Measurements from ENCODE around the gene ANKMY1.
"Not testable (repeated sequence)": the region's sequence is repeated elsewhere in the genome, so short reads cannot be mapped to it uniquely, and the experiment has no call there.

The ANKMY1 gene

GRCh38 chr2:240551288-240551687 lies 6.5 kb downstream of the ANKMY1 start:
- H3K9ac ChIP-seq (ENCODE audit: low read length), result no peak overlapping the region
- H3K4me3 ChIP-seq (ENCODE audit: low read length), result no peak overlapping the region
- H3K4me1 ChIP-seq (ENCODE audit: control insufficient read depth, low read depth, low read length), result no peaks in the 10 kb centered on the region
- no peaks in the 10 kb centered on the region for H3K36me3 ChIP-seq (ENCODE audit: control insufficient read depth, low read depth, low read length)
- no peak overlapping the region for H3K27ac ChIP-seq (ENCODE audit: low read length)
- no peaks in the 10 kb centered on the region for H3K9me3 ChIP-seq (ENCODE audit: control insufficient read depth, low read depth, low read length)
- no peaks in the 10 kb centered on the region for H3K27me3 ChIP-seq (ENCODE audit: control insufficient read depth, insufficient read depth, low read length)

GRCh38 chr2:240539906-240540305 lies 17.9 kb downstream of the ANKMY1 start:
- Histone ChIP-seq H3K4me1 (ENCODE audit: control insufficient read depth, low read depth, low read length) (no peaks in the 10 kb centered on the region), H3K27ac (ENCODE audit: low read length) (no peak overlapping the region), H3K4me3 (ENCODE audit: low read length) (no peak overlapping the region), H3K9me3 (ENCODE audit: control insufficient read depth, low read depth, low read length) (no peaks in the 10 kb centered on the region), H3K36me3 (ENCODE audit: control insufficient read depth, low read depth, low read length) (no peaks in the 10 kb centered on the region), H3K9ac (ENCODE audit: low read length) (no peak overlapping the region), H3K27me3 (ENCODE audit: control insufficient read depth, insufficient read depth, low read length) (no peaks in the 10 kb centered on the region)

- not testable (repeated sequence) for H3K4me3 ChIP-seq (ENCODE audit: low read length); H3K27ac ChIP-seq (ENCODE audit: low read length); H3K36me3 ChIP-seq (ENCODE audit: control insufficient read depth, low read depth, low read length); H3K27me3 ChIP-seq (ENCODE audit: control insufficient read depth, insufficient read depth, low read length); H3K9me3 ChIP-seq (ENCODE audit: control insufficient read depth, low read depth, low read length); H3K4me1 ChIP-seq (ENCODE audit: control insufficient read depth, low read depth, low read length); H3K9ac ChIP-seq (ENCODE audit: low read length)
These were observed 18.7 kb downstream of the ANKMY1 start for GRCh38 chr2:240539101-240539500.

- H3K27me3 ChIP-seq (ENCODE audit: control insufficient read depth, insufficient read depth, low read length), result no peaks in the 10 kb centered on the region
- no peak overlapping the region for H3K9ac ChIP-seq (ENCODE audit: low read length)
- H3K27ac ChIP-seq (ENCODE audit: low read length), result no peak overlapping the region
- H3K36me3 ChIP-seq (ENCODE audit: control insufficient read depth, low read depth, low read length), result no peaks in the 10 kb centered on the region
- no peak overlapping the region for H3K4me3 ChIP-seq (ENCODE audit: low read length)
- H3K4me1 ChIP-seq (ENCODE audit: control insufficient read depth, low read depth, low read length), result no peaks in the 10 kb centered on the region
- H3K9me3 ChIP-seq (ENCODE audit: control insufficient read depth, low read depth, low read length), result no peaks in the 10 kb centered on the region
These were observed 19.6 kb downstream of the ANKMY1 start for GRCh38 chr2:240538031-240538780.

- Histone ChIP-seq H3K27ac (ENCODE audit: low read length) (no peak overlapping the region), H3K9me3 (ENCODE audit: control insufficient read depth, low read depth, low read length) (peaks cover 18% of the 10 kb centered on the region), H3K4me1 (ENCODE audit: control insufficient read depth, low read depth, low read length) (no peaks in the 10 kb centered on the region), H3K27me3 (ENCODE audit: control insufficient read depth, insufficient read depth, low read length) (no peaks in the 10 kb centered on the region), H3K4me3 (ENCODE audit: low read length) (no peak overlapping the region), H3K36me3 (ENCODE audit: control insufficient read depth, low read depth, low read length) (no peaks in the 10 kb centered on the region), H3K9ac (ENCODE audit: low read length) (no peak overlapping the region)
These were observed 25.6 kb downstream of the ANKMY1 start for GRCh38 chr2:240532031-240532775.

GRCh38 chr2:240531038-240531437 lies 26.8 kb downstream of the ANKMY1 start:
- Histone ChIP-seq H3K27ac (ENCODE audit: low read length) (no peak overlapping the region), H3K36me3 (ENCODE audit: control insufficient read depth, low read depth, low read length) (no peaks in the 10 kb centered on the region), H3K27me3 (ENCODE audit: control insufficient read depth, insufficient read depth, low read length) (no peaks in the 10 kb centered on the region)

GRCh38 chr2:240530181-240530580 lies 27.6 kb downstream of the ANKMY1 start:
- H3K4me3 ChIP-seq (ENCODE audit: low read length), result no peak overlapping the region
- H3K9ac ChIP-seq (ENCODE audit: low read length), result no peak overlapping the region
- no peak overlapping the region for H3K27ac ChIP-seq (ENCODE audit: low read length)
- no peaks in the 10 kb centered on the region for H3K27me3 ChIP-seq (ENCODE audit: control insufficient read depth, insufficient read depth, low read length)
- H3K9me3 ChIP-seq (ENCODE audit: control insufficient read depth, low read depth, low read length), result peaks cover 29% of the 10 kb centered on the region
- H3K4me1 ChIP-seq (ENCODE audit: control insufficient read depth, low read depth, low read length), result no peaks in the 10 kb centered on the region
- H3K36me3 ChIP-seq (ENCODE audit: control insufficient read depth, low read depth, low read length), result no peaks in the 10 kb centered on the region

More at GRCh38 chr2:240531038-240531437, 26.8 kb downstream of the ANKMY1 start:
- no peaks in the 10 kb centered on the region for H3K4me1 ChIP-seq (ENCODE audit: control insufficient read depth, low read depth, low read length)
- peaks cover 22% of the 10 kb centered on the region for H3K9me3 ChIP-seq (ENCODE audit: control insufficient read depth, low read depth, low read length)
- H3K4me3 ChIP-seq (ENCODE audit: low read length), result no peak overlapping the region
- no peak overlapping the region for H3K9ac ChIP-seq (ENCODE audit: low read length)

- H3K9ac ChIP-seq (ENCODE audit: low read length), result no peak overlapping the region
- no peaks in the 10 kb centered on the region for H3K4me1 ChIP-seq (ENCODE audit: control insufficient read depth, low read depth, low read length)
- H3K27me3 ChIP-seq (ENCODE audit: control insufficient read depth, insufficient read depth, low read length), result no peaks in the 10 kb centered on the region
- H3K4me3 ChIP-seq (ENCODE audit: low read length), result no peak overlapping the region
- peaks cover 33% of the 10 kb centered on the region for H3K9me3 ChIP-seq (ENCODE audit: control insufficient read depth, low read depth, low read length)
- no peak overlapping the region for H3K27ac ChIP-seq (ENCODE audit: low read length)
- no peaks in the 10 kb centered on the region for H3K36me3 ChIP-seq (ENCODE audit: control insufficient read depth, low read depth, low read length)
These were observed 28.3 kb downstream of the ANKMY1 start for GRCh38 chr2:240529344-240529999.

GRCh38 chr2:240528406-240529040 lies 29.3 kb downstream of the ANKMY1 start:
- H3K9me3 ChIP-seq (ENCODE audit: control insufficient read depth, low read depth, low read length), result peaks cover 33% of the 10 kb centered on the region
- H3K4me1 ChIP-seq (ENCODE audit: control insufficient read depth, low read depth, low read length), result no peaks in the 10 kb centered on the region
- H3K4me3 ChIP-seq (ENCODE audit: low read length), result no peak overlapping the region
- no peak overlapping the region for H3K9ac ChIP-seq (ENCODE audit: low read length)
- H3K27me3 ChIP-seq (ENCODE audit: control insufficient read depth, insufficient read depth, low read length), result no peaks in the 10 kb centered on the region
- no peak overlapping the region for H3K27ac ChIP-seq (ENCODE audit: low read length)
- H3K36me3 ChIP-seq (ENCODE audit: control insufficient read depth, low read depth, low read length), result no peaks in the 10 kb centered on the region

GRCh38 chr2:240527153-240527750 lies 30.5 kb downstream of the ANKMY1 start:
- H3K36me3 ChIP-seq (ENCODE audit: control insufficient read depth, low read depth, low read length), result no peaks in the 10 kb centered on the region
- no peaks in the 10 kb centered on the region for H3K4me1 ChIP-seq (ENCODE audit: control insufficient read depth, low read depth, low read length)
- no peak overlapping the region for H3K9ac ChIP-seq (ENCODE audit: low read length)
- no peak overlapping the region for H3K4me3 ChIP-seq (ENCODE audit: low read length)
- H3K27ac ChIP-seq (ENCODE audit: low read length), result no peak overlapping the region
- H3K9me3 ChIP-seq (ENCODE audit: control insufficient read depth, low read depth, low read length), result peaks cover 28% of the 10 kb centered on the region
- H3K27me3 ChIP-seq (ENCODE audit: control insufficient read depth, insufficient read depth, low read length), result no peaks in the 10 kb centered on the region

- H3K9me3 ChIP-seq (ENCODE audit: control insufficient read depth, low read depth, low read length), result peaks cover 21% of the 10 kb centered on the region
- H3K36me3 ChIP-seq (ENCODE audit: control insufficient read depth, low read depth, low read length), result no peaks in the 10 kb centered on the region
- no peak overlapping the region for H3K4me3 ChIP-seq (ENCODE audit: low read length)
These were observed 31.3 kb downstream of the ANKMY1 start for GRCh38 chr2:240526521-240526920.

More at GRCh38 chr2:240526521-240526920, 31.3 kb downstream of the ANKMY1 start:
- Histone ChIP-seq H3K27me3 (ENCODE audit: control insufficient read depth, insufficient read depth, low read length) (no peaks in the 10 kb centered on the region), H3K9ac (ENCODE audit: low read length) (no peak overlapping the region), H3K4me1 (ENCODE audit: control insufficient read depth, low read depth, low read length) (no peaks in the 10 kb centered on the region), H3K27ac (ENCODE audit: low read length) (no peak overlapping the region)
